Stimulated activated CD4-positive, alpha-beta T cell treated with anti-CD3 and anti-CD28 coated beads, Interleukin-12 subunit alpha, Interleukin-12 subunit beta, amount 100 ng/mL, for 4 hours (primary cell): ENCODE data around the gene ZBTB7C.

Experiments
- DNase-seq: peaks from one replicate; pipeline ENCODE4 v3.0.0-alpha.2; 2020

The ZBTB7C gene

DNA sequence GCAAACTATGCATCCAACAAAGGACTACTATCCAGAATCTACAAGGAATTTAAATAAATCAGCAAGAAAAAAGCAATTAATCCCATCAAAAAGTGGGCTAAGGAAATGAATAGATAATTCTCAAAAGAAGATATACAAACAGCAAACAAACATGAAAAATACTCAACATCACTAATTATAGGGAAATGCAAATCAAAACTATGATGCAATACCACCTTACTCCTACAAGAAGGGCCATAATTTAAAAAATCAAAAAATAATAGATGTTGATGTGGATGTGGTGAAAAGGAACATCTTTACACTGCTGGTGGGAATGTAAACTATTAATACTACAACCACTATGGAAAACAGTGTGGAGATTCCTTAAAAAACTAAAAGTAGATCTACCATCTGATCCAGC is 164.7 kb downstream of the ZBTB7C start:
- no peak for DNase-seq

DNA sequence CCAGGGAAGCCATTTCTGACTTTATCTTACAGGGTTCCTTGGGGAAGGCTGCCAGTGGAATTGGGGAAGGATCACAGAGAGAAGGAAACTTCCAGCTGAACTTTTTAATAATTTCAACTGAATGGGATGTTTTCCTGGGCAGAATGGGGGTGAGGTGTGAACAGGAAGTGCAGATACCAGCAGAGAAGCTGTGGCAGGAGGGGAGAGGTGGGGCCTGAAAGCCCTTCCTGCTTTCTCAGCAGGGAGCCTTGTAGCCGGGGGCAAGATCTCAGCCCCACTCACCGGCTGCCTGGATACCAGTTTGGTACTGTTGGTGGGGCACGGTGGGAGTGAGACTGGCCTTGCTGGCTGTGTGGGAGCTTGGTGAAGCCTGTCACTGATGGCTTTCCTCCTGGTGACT is 170.5 kb downstream of the ZBTB7C start:
- DNase-seq = no peak

DNA sequence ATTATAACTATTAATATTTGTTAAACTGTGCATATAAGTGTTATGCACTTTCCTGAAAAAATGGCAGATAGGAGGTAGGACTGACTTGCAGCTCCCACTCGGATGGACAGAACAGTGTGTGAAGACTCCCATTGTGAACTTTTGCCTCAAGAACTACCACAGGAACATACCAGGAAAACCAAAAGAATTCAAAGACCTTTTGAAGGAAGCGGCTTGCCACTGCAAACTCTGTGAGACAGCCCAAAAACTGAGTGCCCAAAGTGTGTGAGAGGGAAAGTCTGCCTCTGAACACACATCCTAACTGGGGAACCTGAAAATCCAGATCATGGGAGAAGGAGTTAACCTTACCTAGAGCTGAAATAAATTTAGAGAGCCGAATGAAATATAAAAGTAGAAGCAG is 171.0 kb downstream of the ZBTB7C start:
- no peak for DNase-seq

DNA sequence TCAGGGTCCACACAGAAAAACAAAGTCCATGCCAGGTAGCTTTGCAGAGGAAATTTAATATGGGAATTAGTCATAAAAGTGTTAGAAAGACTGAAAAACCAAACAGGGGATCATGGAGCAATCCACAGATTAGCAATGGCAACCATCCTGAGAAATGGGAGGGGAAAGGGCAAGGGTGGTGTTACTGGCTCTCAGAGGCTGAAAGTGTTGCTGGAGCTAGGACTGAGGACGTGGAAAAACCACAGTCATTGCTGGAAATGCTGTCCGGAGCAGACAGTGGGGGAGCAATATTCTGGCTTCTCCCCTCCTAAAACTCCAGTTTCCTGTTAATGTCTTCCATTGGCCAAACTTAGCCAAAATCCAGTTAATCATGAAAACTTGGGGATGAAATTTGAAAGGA is 172.4 kb downstream of the ZBTB7C start:
- DNase-seq = no peak

DNA sequence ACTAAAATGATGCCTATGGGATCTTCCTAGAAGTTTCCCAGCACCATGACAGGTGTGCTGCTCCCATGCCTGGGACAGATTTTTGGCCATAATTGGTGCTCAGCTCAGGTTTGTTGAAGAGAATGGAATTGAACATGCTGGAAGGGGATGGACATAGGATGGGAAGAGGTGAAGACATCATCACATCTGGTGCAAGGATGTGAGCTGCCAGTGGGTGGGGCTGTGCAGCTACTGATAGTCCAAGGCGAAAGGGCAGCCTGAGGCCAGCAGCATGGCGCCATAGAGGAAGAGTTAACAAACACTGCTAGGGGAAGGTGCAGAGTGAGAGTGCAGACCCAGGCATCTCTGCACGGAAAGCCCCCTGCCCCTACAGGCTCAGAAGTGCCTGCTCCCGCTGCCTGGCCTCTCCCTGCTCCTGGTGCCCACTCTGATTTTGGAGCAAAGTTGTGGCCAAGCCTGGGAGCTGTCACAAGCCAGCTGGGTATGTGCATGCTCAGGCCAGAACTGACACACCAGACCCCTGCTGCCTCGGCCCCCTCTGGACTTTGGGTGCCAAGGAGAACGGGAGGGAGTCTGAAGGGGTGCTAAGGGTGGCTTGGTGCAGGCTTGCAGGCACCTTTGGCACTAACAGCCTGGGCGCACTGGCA is 178.6 kb downstream of the ZBTB7C start:
- no peak for DNase-seq

DNA sequence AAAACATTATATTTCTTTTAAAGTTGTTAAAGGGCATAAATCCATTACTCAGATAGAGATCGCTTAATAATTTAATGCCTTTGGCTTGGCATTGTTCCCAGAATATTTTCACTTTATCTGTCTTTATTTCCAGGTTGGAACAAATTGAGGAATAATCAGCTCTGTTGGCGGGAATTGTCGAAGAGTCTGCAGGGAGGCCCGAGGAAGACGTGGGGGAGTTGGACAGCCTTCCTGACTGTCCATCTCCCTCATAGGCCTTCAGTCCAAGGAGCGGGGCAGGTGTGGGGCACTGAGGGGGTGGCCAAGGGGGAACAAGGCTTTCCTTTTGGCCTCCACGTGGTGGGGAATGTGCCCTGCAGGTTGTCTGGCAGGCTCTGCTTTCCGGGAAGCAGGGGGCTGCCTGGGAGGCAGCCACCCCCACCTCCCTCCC is 179.6 kb downstream of the ZBTB7C start:
- no peak for DNase-seq

GRCh38 chr18:48228841-48229240 is 180.3 kb downstream of the ZBTB7C start:
- DNase-seq = no peak

DNA sequence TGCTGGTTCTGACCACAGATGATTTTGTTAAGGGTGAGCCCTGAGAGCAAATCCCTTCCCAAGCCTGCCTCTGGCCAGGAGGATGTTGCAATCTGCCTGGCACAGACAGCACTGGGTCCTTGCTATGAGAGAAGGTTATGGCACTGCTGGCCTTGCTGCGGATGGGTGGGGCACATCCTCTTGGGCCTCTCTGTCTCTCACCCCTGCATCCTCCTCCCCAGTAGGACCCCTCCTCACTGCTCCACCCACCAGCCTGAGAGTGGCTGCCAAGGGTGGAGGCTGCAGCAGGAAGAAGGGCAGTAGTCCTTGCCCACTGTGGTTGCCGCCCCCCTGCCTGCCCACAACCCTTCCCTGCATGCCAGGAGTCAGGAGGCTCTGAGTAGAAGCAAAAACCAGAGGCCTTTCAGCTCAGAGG is 180.9 kb downstream of the ZBTB7C start:
- DNase-seq = no peak

DNA sequence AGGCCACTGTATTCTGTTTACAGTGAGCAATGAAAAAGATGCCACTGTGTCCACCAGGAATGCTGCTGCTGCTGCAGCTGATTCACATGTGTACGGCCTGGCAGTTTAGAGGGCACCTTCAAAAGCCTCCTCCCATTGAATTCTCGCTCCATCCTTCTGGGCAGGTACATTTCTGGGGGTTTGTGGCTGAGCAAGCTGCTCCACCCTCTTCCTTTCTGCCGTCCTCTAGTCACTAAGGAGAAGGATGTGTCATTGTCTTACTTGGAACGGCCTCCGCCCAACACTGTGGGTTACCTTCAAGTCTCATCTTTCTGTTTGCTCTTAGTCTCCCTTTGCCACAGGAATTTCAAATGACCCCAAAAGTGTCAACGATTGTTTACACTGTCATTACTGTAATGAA is 182.0 kb downstream of the ZBTB7C start:
- DNase-seq = no peak

DNA sequence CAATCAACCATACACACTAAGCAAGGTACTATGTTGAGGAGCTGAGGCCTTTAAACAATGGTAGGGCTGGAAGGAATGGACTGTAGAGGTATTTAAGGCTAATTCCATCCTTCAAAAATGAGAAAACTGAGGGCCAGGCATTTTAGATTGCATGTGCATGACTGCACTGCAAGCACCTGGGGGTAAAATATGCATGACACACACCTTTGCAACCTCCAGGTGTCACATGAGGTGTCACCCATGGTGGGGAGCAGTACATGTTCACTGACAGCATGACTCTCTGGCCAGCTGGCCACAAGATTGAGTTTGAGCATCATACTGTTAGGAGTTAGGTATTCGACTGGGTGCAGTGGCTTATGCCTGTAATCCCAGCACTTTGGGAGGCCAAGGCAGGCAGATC is 182.8 kb downstream of the ZBTB7C start:
- no peak for DNase-seq

DNA sequence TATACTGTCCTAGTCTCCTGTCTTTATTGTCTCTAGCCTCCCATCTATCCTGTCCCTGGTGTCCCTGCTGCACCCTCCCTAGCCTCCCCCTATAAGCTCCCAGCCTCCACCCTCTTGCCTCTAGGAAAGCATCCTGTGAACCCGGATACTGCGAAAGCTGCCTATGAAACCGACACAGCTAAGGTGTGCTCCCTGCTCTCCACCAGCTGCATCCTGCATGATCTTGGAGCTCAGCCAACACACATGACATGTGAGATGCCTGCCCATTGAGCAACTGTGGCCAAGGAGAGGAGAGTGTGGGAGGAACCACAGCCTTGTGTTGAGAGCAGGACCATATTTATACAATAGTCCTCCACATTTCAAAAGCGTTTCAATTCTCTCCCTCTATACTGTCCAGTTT is 187.1 kb downstream of the ZBTB7C start:
- DNase-seq = no peak

DNA sequence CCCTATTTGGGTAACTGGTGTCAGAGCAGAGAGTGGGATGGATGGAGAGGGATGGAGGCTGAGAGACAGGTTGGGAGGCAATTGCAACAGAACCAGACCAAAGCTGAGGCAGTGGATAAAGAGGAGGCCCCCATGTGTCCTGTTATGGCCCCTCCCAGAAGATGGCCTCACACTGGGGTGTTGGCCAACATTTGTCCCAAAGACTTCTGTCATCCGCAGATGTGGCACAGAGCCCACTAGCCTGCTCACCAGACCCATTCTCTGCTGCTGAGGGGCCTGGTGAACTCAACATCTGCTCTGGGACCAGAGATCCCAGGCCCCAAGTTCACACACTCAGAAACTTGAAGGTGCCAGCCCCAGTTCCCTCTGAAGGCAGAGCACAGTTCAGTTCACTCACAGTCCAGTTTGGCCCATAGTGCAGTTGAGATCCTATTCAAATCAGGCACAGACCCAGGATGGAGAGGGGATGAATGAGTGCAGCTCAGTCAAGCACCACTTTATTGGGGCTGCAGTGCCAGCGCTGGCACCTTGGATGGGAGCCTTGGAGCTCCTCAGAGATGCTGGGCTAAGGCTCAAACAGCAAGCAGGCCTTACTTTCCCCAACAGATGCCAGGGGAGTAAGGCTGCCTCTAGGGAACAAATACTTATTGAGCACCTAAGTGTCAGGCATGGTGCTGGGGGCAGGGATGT is 189.2 kb downstream of the ZBTB7C start:
- no peak for DNase-seq

DNA sequence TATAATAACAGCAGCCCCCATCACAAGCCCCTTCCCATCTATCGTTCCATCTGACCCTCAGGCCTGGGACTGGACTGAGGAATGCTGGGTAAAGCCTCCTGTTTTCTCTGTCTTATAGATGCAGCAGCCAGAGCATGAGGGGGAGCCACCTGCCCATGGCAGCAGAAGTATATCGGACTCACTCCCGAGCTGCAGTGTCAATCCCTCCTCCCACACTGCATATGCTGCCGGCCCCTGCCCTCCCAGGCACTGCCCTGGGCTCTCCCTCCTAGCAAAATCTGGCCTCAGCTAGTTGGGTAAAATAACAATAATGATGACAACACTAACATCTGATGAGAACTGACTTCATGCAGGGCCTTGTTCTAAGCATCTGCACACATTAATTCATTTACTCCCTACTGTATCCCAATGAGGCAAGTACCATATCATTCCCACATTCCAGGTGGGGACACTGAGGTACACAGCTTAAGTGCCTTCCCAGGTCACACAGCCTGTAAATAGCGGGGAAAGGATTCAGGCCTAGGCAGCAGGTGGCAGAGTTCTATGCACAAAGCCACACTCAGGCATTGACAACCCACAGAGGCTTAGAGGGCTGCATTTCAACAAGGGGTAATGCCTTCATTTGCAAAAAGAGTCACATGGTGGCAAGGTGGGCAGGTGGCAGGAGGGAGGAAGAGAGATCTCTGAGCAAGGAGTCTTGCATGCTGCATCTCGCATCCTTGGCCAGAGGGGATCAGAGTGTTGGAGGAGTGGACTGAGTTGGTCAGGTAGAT is 190.0 kb downstream of the ZBTB7C start:
- DNase-seq = no peak

- DNase-seq = no peak
Observed at GRCh38 chr18:48218285-48219022, 190.7 kb downstream of the ZBTB7C start.

GRCh38 chr18:48217258-48218250 is 191.6 kb downstream of the ZBTB7C start:
- DNase-seq = no peak

DNA sequence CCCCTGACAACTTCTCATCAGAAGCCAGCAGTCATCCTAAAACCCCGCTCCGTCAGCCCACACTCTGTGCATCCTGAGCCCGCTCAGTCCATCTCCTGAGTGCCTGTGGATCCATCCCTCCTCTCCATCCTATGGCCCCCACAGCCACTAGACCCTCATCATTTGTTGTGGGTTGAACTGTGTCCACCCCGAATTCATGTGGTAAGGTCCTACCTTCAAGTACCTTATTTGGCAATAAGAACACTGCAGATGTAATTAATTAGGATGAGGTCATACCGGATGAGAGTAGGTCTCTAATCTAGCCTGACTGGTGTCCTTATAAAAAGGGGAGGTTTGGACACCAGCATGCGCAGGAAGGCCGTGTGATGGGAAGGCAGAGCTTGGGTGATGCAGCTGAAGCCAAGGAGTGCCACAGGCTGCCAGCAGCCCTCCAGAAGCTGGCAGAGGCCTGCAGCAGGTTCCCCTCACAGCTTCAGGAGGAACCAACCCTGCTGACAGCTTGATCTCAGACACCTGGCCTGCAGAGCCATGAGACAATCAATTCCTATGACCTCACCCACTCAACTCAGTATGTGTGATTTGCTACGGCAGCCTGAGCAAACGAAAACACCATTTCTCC is 192.4 kb downstream of the ZBTB7C start:
- no peak for DNase-seq

- no peak for DNase-seq
Observed at GRCh38 chr18:48215876-48216638, 193.1 kb downstream of the ZBTB7C start.

DNA sequence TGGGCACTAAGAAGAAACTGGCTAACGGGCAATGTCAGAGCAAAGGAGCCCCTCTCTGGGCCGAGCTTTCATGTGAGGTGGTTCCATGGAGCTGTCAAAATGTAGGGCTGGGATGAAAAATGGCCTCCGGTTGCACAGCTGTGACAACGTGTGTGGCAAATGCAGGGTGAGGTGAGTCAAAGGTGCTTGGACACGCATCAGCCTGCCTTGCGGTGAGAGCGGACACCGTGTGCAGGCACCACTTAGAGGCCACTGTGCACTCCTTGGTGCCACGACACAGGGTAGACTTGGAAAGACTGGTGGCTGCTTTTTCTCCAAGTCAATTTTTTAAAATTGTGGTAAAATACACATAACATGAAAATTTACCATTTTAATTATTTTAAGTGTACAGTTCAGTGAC is 195.4 kb downstream of the ZBTB7C start:
- DNase-seq = no peak

DNA sequence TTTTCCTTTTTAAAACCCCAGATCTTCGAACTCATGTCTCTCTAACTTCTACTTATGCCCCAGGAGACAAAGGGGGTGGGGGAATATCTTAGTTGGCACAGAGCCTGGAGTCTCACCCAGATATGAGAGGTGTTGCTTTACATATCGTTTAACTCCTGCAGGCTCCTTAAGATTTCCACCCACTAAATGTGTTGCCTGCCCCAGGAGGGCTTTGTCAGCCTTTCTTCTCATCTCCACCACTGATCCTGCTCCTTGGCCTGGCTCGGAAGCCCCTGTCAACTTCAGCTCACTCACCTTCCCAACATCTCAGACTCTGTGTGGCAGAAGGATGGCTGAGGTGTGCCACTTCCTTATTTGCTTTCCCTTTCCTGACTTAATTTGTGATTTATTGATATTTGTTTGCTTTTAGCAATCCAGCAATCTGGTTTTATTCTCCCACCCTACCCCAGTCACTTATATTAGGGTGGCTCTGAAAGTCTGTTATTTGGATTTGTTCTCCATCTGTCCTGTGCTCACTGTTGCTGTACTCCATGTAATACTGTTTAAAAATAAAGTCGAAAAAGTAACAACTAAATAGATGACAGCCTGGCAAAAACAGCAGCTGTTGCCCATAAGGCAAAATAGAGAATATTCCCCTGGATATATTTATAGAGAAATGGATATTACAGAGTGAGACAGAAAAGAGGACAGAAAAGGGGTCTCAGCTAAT is 200.6 kb downstream of the ZBTB7C start:
- no peak for DNase-seq

- DNase-seq = no peak
Observed at GRCh38 chr18:48207733-48208132, 201.4 kb downstream of the ZBTB7C start.
